Cerebellar nuclear complex (tissue), 1 donor: ENCODE results near the gene RAB31.
"Not testable (repeated sequence)": the region's sequence is repeated elsewhere in the genome, so short reads cannot be mapped to it uniquely, and the experiment has no call there.

Source experiments
- DNase-seq, 2 experiments: peaks; one replicate each; lab custom pipeline; 2025; lab: John Stamatoyannopoulos, UW

The RAB31 gene

GRCh38 chr18:9887992-9888391, 179.9 kb downstream of the RAB31 start:
- no peak for DNase-seq

DNA sequence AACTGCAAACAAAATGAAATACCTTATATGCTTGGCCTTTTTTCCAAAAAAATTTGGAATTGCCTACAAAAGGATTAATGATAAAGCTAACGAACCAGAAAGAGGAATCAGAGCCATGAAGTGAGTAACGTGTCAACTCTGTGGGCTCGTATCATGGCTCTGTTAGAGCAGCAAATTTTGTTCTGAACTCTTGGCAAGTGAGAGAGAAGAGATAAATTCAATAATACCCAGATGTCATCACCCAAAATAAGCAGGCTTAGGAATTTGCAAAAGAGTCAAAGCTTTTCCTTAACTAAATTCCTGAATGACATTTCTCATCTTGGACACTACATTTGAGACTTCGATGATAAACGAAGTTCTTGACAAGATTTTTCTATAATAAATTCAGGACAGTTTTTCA, 182.1 kb downstream of the RAB31 start:
- no peak for DNase-seq

GRCh38 chr18:9890957-9891356, 182.9 kb downstream of the RAB31 start:
- DNase-seq = no peak

DNA sequence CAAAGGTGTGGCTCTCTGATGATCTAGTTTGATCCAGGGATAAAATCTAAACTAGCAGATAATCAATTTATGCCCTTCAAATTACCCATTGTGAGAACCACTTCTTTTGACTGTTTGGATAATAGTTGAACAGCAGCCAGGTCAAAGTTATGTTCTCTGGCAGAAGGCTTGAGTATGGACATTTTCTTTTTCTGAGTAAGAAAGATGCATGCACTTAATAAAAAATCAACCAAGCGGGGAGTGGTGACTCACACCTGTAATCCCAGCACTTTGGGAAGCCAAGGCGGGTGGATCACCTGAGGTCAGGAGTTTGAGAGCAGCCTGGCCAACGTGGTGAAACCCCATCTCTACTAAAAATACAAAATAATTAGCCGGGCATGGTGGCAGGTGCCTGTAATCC, 183.4 kb downstream of the RAB31 start:
- not testable (repeated sequence) for DNase-seq

DNA sequence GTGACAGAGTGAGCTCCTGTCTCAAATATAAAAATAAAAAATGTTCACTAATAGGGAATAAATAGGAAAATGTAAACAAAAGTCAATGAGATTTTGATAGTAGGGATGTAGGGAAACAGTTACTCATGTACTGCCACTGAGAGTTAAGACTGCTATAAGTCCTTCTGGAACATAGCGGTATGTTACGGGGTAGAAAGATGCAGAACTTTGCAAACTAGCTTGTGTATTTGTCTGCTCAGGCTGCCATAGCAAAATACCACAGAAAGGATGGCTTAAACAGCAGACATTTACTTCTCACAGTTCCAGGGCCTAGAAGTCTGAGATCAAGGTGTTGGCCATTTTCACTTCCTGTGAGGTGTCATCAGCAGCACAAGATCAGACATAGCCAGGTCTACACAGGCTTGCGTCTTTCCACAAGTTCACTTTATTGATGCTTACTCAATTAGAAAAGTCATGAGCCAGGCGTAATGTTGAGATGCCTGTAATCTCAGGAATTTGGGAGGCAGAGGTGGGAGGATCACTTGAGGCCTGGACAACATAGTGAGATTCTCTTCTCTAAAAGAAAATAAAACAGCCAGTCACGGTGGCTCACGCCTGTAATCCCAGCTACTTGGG, 186.5 kb downstream of the RAB31 start:
- no peak for DNase-seq

DNA sequence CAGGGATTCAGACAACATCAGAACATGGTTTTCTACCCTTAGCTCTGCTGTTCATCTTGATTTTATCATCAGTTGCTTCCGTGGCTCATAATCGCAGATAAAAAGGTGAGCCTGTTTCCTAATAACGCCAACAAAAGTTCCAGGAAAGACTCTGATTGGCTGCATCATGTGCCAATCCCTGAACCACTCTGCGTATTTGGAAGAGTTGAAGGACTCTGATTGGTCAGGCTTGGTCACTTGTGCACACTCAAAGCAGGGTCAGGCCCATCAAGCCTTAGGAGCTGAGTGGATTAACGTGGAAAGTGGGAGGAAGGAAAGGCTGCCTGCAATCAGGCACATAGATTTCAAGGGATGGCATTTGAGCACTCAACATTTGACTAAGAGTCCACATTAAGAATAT, 189.0 kb downstream of the RAB31 start:
- DNase-seq = no peak

DNA sequence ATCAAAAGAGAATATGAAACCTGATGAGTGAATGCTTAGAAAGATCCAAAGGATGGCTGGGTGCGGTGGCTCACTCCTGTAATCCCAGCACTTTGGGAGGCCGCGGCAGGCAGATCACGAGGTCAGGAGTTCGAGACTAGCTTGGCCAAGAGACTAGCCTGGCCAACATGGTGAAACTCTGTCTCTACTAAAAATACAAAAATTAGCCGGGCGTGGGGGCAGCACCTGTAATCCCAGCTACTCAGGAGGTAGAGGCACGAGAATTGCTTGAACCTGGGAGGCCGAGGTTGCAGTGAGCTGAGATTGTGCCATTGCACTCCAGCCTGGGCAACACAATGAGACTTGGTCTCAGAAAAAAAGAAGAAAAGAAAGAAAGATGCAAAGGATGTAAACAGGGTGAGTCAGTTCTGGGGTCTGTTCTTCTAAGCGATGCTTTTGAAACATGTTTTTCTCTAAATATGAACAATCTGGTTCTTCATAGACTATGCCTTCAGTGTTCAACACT, 189.7 kb downstream of the RAB31 start:
- not testable (repeated sequence) for DNase-seq

DNA sequence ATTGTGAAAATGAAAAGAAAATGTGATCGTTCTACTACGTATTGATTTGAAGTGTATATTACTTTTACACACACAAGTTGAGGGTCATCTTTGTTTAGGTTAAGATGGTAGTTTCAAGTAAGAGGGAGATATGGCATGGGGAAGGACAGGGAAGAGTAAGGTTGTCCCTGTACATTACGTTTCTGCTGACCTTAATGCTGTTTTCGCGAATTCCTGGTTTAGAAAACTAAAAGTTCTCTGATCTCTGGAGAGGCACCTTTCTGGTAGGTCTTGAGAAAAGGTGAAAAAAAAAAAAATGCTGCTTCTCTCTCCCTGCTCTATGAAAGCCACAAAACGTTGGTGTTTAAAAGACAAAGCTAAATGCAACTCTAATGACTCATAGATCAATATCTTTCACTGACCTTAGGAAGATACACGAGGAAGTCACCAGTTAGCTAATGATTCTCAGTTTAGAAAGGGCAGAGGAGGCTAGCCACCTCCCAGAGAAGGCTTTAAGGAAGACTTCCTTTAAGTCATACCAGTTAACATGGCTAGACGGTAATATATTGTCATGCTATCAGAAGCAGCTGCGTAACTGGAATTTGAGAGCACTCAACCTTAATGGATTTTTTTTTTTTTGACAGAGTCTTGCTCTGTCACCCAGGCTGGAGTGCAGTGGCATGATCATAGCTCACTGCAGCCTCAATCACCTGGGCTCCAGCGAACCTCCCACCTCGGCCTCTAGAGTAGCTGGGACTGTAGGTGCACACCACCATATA, 190.9 kb downstream of the RAB31 start:
- DNase-seq = no peak

DNA sequence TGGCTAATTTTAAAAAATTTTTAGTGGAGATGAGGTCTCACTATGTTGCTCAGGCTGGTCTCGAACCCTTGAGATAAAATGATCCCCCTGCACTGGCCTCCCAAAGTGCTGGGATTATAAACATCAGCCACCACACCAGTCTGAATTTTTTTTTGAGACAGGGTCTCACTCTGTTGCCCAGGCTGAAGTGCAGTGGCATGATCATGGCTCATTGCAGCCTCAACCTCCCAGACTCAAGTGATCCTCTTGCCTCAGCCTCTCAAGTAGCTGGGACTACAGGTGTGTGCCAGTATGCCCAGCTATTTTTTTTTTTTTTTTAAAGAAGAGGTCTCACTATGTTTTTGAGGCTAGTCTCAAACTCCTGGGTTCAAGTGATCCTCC, 191.4 kb downstream of the RAB31 start:
- not testable (repeated sequence) for DNase-seq

GRCh38 chr18:9900699-9901098, 192.6 kb downstream of the RAB31 start:
- DNase-seq = no peak

- no peak for DNase-seq
These were observed 193.3 kb downstream of the RAB31 start for GRCh38 chr18:9901377-9901776.

DNA sequence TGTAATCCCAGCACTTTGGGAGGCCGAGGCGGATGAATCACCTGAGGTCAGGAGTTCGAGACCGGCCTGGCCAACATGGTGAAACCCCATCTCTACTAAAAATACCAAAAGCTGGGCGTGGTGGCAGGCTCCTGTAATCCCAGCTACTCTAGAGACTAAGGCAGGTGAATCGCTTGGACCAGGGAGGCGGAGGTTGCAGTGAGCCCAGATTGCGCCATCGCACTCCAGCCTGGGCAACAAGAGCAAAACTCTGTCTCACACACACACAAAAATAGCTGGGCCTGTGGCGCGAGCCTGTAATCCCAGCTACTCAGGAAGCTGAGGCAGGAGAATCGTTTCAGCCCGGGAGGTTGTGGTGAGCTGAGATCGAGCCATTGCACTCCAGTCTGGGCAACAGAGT, 194.2 kb downstream of the RAB31 start:
- DNase-seq = not testable (repeated sequence)

- no peak for DNase-seq
These were observed 194.7 kb downstream of the RAB31 start for GRCh38 chr18:9902832-9903231.

GRCh38 chr18:9905401-9905922, 197.4 kb downstream of the RAB31 start:
- no peak for DNase-seq

DNA sequence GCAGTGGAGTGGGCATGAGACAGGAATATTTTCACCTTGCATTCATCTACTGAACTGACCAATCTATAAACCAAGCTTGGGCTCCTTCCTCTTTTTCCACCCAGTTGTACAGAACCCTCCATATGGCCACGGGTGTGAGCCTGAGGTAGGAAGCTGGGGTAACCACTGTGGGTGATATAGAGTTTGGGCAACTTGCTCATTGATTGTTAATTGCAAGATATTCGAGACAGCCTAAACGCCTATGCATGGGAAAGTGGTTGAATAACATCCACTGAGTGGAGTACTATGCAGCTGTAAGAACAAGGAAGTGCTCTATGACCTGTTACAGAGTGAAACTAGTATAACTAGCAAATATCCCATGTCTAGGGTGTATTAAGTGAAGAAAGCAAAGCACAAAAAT, 198.4 kb downstream of the RAB31 start:
- no peak for DNase-seq

- DNase-seq = no peak
These were observed 199.8 kb downstream of the RAB31 start for GRCh38 chr18:9907867-9908266.

- no peak for DNase-seq
These were observed 202.0 kb downstream of the RAB31 start for GRCh38 chr18:9910071-9910470.

DNA sequence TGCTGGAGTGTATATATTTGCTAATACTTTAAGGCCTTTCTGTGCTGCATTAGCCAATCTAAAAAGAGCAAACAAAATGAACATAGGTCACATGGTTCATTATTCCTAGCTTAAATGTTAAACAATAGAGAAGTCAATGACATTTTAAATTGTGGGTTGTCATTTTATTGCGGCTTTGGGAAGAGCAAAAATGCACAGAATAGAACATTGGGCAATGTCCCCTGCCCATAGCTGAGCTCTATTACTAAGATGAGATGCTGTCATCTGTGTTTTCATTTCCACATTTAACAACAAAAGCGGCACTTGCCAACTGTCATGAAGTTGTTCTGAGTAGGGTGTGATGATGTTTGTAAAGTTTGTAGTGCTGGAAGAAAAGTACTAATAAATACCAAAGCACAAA, 202.6 kb downstream of the RAB31 start:
- DNase-seq = no peak

DNA sequence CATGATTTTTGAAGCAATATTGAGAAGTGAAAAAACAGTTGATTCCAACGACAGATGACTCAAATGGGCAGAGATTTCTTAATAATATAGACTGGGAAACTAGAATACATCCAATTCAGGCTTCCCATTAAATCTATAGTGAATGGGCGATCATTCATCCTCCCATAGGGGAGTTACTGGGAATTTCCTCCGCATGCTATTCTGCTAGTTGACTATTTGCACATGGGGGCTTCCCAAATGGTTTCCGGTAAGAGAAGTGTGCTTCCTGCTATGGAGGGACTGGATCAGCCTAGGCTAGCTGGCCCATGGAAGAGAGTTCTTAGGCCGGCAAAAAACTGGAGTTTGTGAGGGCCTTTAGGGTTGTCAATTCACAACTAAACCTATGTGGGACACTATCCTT, 203.1 kb downstream of the RAB31 start:
- DNase-seq = no peak
